ENCODE results near the gene CPEB2. TPM values are rescaled to one million over a fixed set of nuclear protein-coding genes. Genes with fewer than 3 reads are reported as not detected.
"Not testable (repeated sequence)": the region's sequence is repeated elsewhere in the genome, so short reads cannot be mapped to it uniquely, and the experiment has no call there.

The CPEB2 gene
- total RNA-seq, 1 experiment from 2014 or later: 3.3 TPM

DNA sequence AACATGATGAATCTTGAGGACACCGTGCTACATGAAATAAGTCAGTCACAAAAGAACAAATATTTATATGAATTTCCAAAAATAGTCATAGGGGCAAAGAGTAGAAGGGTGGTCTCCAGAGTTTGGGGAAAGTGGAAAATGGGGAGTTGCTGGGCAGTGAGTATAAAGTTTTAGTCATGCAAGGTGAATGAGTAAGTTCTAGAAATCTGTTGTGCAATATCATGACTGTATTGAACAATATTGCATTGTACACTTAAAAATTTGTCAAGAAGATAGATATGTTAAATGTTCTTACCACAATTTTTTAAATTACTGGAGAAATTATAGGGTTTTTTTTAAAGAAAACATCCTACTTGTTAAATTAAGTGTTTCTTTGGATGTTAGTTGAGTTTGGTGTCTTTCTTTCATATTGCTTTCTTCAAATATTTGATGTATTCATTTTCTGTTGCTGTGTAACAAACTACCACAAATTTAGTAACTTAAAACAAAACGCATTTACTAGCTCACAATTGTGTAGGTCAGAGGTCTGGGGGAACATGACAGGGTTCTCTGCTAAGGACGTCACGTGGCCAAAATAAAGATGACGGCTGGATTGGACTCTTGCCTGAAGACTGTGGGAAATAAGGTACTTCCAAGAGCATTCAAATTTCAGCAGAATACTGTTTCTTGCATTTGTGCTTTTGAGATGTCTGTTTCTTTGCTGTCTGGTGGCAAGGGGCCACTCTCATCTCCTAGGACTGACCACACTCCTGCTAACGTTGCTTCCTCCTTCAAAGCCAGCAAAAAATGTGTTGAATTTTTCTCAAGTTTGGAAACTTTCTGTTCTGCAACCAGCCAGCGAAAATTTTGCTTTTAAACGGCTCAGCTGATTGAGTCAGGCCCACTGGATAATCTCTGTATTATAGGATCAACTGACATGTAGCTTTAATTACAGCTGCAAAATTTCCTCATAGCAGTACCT is 76.7 kb downstream of the CPEB2 start (continued):
- no peak for TF ChIP-seq USF1 (CRISPR knock-in tag; IDR thresholded peaks at IDR 0.05)
- TF ChIP-seq, protein P1, sequence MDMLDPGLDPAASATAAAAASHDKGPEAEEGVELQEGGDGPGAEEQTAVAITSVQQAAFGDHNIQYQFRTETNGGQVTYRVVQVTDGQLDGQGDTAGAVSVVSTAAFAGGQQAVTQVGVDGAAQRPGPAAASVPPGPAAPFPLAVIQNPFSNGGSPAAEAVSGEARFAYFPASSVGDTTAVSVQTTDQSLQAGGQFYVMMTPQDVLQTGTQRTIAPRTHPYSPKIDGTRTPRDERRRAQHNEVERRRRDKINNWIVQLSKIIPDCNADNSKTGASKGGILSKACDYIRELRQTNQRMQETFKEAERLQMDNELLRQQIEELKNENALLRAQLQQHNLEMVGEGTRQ (CRISPR knock-in tag; IDR thresholded peaks at IDR 0.05): no peak

GRCh38 chr4:15084780-15085179 is 82.5 kb downstream of the CPEB2 start:
- Mint-ChIP-seq H3K4me1 (no peaks in the 10 kb centered on the region), H3K4me3 (no peak overlapping the region), H3K27me3 (ENCODE audit: low read depth) (peaks cover 2% of the 10 kb centered on the region; the same call in 1 of the 2 replicates), H3K27ac (no peak overlapping the region), H3K9me3 (peaks cover 50% of the 10 kb centered on the region), H3K36me3 (peaks cover 31% of the 10 kb centered on the region)
- DNase-seq (ENCODE audit: low spot score): no peak
- no peak for ATAC-seq
- no peak for TF ChIP-seq GRHL2 (CRISPR knock-in tag; IDR thresholded peaks at IDR 0.05; ENCODE audit: insufficient replicate concordance, severe bottlenecking)
- no peak for TF ChIP-seq ZNF416 (CRISPR knock-in tag; IDR thresholded peaks at IDR 0.05)
- no peak for TF ChIP-seq ZNF121 (CRISPR knock-in tag; IDR thresholded peaks at IDR 0.05)
- TF ChIP-seq CDX4 (CRISPR knock-in tag; IDR thresholded peaks at IDR 0.05; ENCODE audit: borderline replicate concordance): no peak
- TF ChIP-seq ZNF317 (CRISPR knock-in tag; IDR thresholded peaks at IDR 0.05; ENCODE audit: borderline replicate concordance, low read depth): no peak
- TF ChIP-seq NFATC4 (CRISPR knock-in tag; IDR thresholded peaks at IDR 0.05): no peak
- no peak for TF ChIP-seq AR (CRISPR knock-in tag; IDR thresholded peaks at IDR 0.05)
- TF ChIP-seq ATF2 (CRISPR knock-in tag; IDR thresholded peaks at IDR 0.05; ENCODE audit: borderline replicate concordance, low read depth): no peak
- TF ChIP-seq ZNF138 (CRISPR knock-in tag; conservative IDR thresholded peaks at IDR 0.05): no peak
- TF ChIP-seq MLX (CRISPR knock-in tag; IDR thresholded peaks at IDR 0.05): no peak
- no peak for TF ChIP-seq E2F1 (CRISPR knock-in tag; IDR thresholded peaks at IDR 0.05)
- TF ChIP-seq, protein P2, sequence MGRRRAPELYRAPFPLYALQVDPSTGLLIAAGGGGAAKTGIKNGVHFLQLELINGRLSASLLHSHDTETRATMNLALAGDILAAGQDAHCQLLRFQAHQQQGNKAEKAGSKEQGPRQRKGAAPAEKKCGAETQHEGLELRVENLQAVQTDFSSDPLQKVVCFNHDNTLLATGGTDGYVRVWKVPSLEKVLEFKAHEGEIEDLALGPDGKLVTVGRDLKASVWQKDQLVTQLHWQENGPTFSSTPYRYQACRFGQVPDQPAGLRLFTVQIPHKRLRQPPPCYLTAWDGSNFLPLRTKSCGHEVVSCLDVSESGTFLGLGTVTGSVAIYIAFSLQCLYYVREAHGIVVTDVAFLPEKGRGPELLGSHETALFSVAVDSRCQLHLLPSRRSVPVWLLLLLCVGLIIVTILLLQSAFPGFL (CRISPR knock-in tag; IDR thresholded peaks at IDR 0.05; ENCODE audit: borderline replicate concordance): no peak
- no peak for TF ChIP-seq ETV6 (CRISPR knock-in tag; IDR thresholded peaks at IDR 0.05)
- TF ChIP-seq SMAD4 (CRISPR knock-in tag; IDR thresholded peaks at IDR 0.05): no peak
- TF ChIP-seq TCF7 (CRISPR knock-in tag; IDR thresholded peaks at IDR 0.05; ENCODE audit: low read depth): no peak
- TF ChIP-seq NR3C1 (CRISPR knock-in tag; conservative IDR thresholded peaks at IDR 0.05; ENCODE audit: low read depth): no peak
- TF ChIP-seq ZNF671 (CRISPR knock-in tag; IDR thresholded peaks at IDR 0.05): no peak
- TF ChIP-seq ZNF232 (CRISPR knock-in tag; IDR thresholded peaks at IDR 0.05): no peak
- TF ChIP-seq NR1H2 (CRISPR knock-in tag; IDR thresholded peaks at IDR 0.05): no peak
- ChIA-PET CTCF (no interaction called here), POLR2A (no interaction called here)

- H3K4me1 Mint-ChIP-seq; CTCF ChIA-PET; H3K27me3 Mint-ChIP-seq (ENCODE audit: low read depth); POLR2A ChIA-PET; DNase-seq (ENCODE audit: low spot score); H3K27ac Mint-ChIP-seq; H3K4me3 Mint-ChIP-seq; ATAC-seq: not testable (repeated sequence)
- Mint-ChIP-seq H3K36me3 (peaks cover 31% of the 10 kb centered on the region), H3K9me3 (peaks cover 56% of the 10 kb centered on the region)
Measured at GRCh38 chr4:15085762-15086161, 83.5 kb downstream of the CPEB2 start.
